Adipose tissue (tissue), 3 donors: ENCODE data around the gene ASRGL1. TPM values are rescaled to one million over a fixed set of nuclear protein-coding genes. Genes with fewer than 3 reads are reported as not detected.
"Not testable (repeated sequence)": the region's sequence is repeated elsewhere in the genome, so short reads cannot be mapped to it uniquely, and the experiment has no call there.

ENCODE experiments used
- H3K27ac ChIP-seq: one replicate; pipeline ENCODE4 v1.5.1; 2013; ENCODE audit warnings: low read depth, low read length
- WGBS, 3 donors: extraction: QIAGEN DNeasy Blood & Tissue Kit; methylation state at CpG; one replicate each; pipeline ENCODE4 v1.1.7; 2013; 5-methylcytosine and 5-hydroxymethylcytosine counted together
- polyA plus RNA-seq, 3 donors: library from polyadenylated mRNA; stranded (reverse); fragments of 200-250 nt; gene quantifications; one replicate each; pipeline ENCODE4 v1.2.3, GENCODE V29; 2013
- donor health status: healthy with polysubstance abuse.
- donor health status: Bipolar disorder and iron deficiency.
- donor health status: healthy.

The ASRGL1 gene
- 10 to 100 TPM in 1 of 3 donors, 1 to 10 TPM in 2; 6.9 to 14.4 (median 9.0) TPM for polyA plus RNA-seq

DNA sequence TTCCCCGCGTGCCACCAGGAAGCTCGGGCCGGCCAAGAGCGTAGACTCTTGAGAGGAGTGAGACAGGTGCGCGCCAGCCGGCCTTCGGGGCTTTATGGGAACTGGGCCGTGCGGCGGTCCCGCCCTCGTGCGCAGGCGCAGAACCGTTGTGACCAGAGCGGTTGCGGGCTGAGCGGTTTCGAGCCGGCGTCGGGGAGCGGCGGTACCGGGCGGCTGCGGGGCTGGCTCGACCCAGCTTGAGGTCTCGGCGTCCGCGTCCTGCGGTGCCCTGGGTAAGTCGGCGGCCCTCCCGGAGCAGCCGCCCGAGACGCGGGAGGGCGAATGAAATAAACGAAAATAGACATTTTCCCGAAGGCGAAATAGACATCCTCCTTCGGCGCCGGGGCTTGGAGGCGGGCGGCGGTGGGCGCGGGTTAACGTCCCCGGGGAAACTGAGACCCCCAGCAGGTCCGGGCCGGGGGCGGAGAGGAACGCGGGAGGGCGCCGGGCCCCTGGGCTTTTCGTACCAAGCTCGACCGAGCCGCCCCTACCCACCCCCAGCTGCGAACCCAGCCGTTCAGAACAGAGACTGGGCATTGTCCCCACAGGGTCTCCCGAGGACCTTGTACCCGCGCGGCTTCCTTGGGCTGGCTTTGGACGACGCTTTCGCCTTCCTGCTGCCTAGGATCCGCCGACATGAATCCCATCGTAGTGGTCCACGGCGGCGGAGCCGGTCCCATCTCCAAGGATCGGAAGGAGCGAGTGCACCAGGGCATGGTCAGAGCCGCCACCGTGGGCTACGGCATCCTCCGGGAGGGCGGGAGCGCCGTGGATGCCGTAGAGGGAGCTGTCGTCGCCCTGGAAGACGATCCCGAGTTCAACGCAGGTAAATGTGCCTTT lies at the start of gene ASRGL1:
Gene ASRGL1 (plus strand): TSS at position 146 of the 879 bp plus-strand sequence. CDS start 530 bp downstream, at position 676.
- no peak within 1 kb of the TSS for H3K27ac ChIP-seq
- 1% methylated on average over 90 to 98 of the region's 98 CpGs for WGBS, 3 donors

DNA sequence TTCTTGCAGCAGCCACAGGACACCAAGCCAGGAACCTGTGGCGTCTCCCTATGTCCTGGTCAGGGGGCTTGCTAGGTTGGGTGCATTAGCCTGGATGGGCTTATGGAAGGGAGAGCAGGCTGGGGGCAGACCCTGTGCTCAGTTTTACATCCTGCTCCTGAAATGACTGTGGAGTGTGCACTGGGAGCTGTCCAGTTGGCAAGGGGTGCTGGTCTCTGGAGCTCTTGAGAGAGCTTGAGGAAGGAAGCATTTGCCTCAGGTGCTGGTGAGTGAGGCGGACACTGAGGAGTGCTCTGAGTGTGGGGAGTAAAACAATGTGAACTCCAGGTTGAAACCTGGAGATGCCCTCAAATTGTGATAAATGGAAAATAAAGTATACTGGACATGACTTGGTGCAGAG lies 41.7 kb upstream of the ASRGL1 start:
- WGBS, 3 donors, result 41 to 45% (median 43%) methylated on average over 2 of the region's 2 CpGs
- H3K27ac ChIP-seq, result no peak overlapping the region

DNA sequence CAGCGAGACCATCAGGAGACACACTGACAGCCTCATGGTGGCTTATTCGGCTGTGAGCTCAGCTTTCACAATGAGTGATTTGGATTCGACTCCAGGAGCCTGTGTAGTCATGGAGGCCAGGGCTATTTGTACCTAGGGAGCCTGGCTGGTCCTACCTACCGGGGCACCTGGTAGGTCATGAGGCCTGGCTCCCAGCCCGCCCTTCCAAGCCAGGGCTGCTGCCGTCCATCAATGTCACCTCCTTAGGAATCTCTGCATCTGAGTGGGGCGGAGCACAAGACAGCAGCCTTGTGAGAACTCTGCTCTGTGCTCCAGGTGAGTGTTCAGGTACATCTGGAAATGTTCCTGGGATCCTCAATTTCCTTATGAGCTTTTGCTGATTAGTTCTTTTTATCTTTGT lies 38.3 kb upstream of the ASRGL1 start, which contains the start of gene SCGB1D4:
Gene SCGB1D4 (minus strand): TSS at position 101 of the 400 bp plus-strand sequence. CDS start 65 bp downstream, at position 36.
- WGBS, 3 donors, result 56 to 73% (median 63%) methylated on average over 7 of the region's 7 CpGs
- H3K27ac ChIP-seq, result no peak within 1 kb of the TSS

DNA sequence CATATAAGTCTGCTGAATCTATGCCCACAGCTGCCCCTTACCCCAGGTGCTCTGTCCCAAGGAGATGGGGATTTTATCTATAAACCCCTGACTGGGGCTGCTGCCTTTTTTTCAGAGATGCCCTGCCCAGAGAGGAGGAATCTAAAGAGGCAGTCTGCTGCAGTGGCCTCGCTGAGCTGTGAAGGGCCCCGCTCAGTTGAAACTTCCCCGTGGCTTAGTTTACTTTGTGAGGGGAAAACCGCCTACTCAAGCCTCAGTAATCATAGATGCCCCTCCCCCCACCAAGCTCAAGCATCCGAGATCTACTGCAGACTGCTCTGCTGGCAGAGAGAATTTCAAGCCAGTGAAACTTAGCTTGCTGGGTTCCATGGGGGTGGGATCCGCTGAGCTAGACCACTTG lies 31.0 kb upstream of the ASRGL1 start:
- no peak overlapping the region for H3K27ac ChIP-seq
- WGBS, 3 donors, result 30 to 52% (median 47%) methylated on average over 6 of the region's 6 CpGs

DNA sequence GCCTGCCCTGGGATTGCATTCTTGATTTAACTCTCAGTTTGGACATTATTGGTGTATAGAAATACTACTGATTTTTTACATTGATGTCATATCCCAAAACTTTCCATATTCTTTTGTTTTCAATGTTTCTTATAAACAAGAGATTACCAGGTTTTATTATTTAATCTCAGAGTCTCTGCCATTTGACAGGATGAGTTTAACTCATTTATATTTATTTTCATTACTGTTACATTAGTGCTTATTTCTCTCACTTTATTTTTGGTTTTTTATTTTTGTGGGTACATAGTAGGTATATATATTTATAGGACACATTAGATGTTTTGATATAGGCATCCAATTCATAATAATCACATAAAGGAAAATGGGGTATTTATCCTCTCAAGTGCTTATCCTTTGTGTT lies 29.3 kb upstream of the ASRGL1 start:
- no peak overlapping the region for H3K27ac ChIP-seq

DNA sequence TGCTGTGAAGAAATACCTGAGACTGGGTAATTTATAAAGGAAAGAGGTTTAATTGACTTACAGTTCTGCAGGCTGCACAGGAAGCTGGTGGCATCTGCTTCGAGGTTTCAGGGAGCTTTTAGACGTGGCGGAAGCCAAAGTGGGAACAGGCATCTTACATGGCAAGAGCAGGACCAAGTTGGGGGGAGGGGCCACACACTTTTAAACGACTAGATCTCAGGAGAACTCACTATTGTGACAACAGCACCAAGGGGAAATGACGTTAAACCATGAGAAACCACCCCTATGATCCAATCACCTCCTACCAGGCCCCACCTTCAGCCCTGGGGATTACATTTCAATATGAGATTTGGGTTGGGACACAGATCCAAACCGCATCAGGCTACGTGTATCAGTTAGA lies 27.3 kb upstream of the ASRGL1 start:
- no peak overlapping the region for H3K27ac ChIP-seq
- 44 to 49% (median 45%) methylated on average over 7 of the region's 7 CpGs for WGBS, 3 donors

DNA sequence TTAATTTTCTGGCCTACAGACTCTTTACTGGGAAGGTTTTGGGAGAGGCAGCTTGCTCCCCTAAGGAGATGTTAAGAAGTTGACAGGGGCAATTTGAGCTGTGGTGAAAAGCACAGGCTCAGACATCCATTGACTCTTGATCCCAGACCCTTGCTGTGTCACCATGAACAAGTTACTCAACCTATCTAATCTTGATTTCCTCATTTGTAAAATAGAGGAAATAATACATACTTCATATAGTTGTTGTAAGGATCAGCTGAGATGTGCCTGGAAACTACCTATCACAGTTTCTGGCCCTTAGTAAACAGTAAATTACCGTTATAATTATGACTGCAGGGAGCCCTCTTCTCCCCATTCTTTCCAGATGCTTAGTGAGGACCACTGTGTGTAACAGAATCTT lies 21.8 kb upstream of the ASRGL1 start:
- 64 to 86% (median 73%) methylated on average over 1 of the region's 1 CpG for WGBS, 3 donors
- H3K27ac ChIP-seq, result no peak overlapping the region

DNA sequence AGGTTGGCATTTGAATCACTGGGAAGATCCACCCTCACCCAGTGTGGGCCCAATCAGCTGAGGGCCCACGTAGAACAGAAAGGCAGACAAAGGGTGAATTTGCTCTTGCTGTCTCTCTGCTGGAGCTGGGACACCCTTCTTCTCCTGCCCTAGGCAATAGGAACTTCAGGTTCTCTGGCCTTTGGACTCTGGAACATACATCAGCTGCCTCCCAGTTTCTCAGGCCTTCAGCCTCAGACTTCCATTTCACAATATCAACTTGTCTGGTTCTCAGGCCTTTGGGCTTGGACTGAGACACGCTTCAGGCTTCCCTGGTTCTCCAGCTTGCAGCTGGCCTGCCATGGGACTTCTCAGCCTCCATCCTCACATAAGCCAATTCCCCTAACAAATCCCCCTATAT lies 14.7 kb upstream of the ASRGL1 start:
- WGBS, 3 donors, result 76 to 88% (median 88%) methylated on average over 2 of the region's 2 CpGs
- no peak overlapping the region for H3K27ac ChIP-seq

DNA sequence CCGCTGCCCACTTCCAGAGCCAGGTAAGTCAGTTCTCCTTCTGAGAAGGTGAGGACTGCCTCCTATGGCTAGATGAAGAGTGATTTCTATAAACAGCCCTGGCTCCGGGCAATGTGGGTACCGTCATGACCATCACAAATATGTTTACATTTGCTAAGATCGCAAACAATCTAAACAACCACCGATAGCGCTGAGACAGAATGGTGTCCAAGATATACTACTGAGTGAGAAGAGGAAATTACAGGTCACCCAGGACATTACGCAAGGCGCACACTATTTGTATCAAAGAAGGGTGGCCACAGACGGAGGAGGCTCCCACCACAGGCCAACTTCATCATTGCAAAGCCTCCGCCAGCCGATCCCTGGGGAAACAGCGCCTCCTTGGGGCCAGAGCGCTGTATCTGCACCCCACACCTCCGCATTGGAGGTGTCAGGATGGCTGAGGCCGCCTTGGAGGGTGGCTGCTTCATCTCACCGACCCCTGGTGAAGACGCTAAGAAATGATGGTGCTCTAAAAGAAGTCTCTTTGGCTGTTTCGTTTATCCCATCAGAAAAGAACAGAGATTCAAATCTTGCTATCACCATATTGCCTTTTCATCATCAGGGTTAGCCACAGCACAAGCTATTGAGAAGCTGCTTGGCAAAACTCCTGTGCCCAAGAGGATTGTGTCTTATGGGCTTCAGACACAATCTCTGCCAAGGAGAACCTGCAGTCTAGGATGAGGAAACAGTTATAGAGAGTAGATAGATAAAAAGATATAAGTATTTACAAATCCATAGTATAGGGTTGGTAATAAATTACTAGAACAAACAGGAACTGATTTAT lies 12.3 kb upstream of the ASRGL1 start:
- H3K27ac ChIP-seq, result no peak overlapping the region
- WGBS, 3 donors, result 29 to 68% (median 38%) methylated on average over 18 of the region's 18 CpGs

DNA sequence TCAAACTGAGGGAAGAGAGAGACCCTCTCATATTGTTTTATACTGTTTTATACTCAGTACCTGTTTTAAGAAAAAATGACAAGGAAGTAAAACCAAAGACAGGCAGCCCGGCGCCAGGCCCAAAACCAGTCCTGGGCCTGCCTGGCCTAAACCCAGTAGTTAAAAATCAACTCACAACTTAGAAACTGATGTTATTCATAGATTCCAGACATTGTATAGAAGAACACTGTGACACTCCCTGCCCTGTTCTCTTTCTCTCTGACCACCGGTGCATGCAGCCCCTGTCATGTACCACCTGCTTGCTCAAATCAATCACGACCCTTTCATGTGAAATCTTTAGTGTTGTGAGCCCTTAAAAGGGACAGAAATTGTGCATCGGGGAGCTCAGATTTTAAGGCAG lies 11.5 kb upstream of the ASRGL1 start:
- 53 to 72% (median 70%) methylated on average over 5 of the region's 5 CpGs for WGBS, 3 donors
- not testable (repeated sequence) for H3K27ac ChIP-seq

DNA sequence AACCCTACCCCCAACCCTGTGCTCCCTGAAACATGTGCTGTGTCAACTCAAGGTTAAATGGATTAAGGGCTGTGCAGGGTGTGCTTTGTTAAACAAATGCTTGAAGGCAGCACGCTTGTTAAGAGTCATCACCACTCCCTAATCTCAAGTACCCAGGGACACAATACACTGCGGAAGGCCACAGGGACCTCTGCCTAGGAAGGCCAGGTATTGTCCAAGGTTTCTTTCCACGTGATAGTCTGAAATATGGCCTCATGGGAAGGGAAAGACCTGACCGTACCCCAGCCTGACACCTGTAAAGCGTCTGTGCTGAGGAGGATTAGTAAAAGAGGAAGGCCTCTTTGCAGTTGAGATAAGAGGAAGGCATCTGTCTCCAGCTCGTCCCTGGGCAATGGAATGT lies 10.5 kb upstream of the ASRGL1 start:
- 18 to 44% (median 42%) methylated on average over 6 of the region's 6 CpGs for WGBS, 3 donors
- not testable (repeated sequence) for H3K27ac ChIP-seq

DNA sequence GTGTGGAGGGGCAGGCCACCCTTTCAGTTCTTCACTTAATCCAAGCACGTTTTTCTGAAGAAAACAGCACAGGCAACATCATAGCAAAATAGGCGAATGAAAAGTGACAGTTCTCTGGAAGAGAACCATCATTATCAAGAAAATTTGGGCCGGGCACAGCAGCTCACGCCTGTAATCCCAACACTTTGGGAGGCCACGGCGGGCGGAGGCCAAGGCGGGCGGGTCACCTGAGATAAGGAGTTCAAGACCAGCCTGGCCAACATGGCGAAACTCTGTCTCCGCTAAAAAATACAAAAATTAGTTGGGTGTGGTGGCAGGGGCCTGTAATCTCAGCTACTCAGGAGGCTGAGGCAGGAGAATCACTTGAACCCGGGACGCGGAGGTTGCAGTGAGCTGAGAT lies 9.7 kb upstream of the ASRGL1 start:
- WGBS, 3 donors, result 91 to 94% (median 93%) methylated on average over 14 of the region's 14 CpGs
- not testable (repeated sequence) for H3K27ac ChIP-seq

DNA sequence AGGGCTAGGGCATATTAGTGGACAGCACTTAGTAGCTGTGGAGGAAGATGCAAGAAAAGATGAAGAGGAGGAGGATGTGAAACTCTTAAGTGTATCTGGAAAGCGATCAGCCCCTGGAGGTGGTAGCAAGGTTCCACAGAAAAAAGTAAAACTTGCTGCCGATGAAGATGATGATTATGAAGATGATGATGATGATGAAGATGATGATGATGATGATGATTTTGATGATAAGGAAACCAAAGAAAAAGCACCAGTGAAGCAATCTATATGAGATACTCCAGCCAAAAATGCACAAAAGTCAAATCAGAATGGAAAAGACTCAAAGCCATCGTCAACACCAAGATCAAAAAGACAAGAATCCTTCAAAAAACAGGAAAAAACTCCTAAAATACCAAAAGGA lies 6.0 kb upstream of the ASRGL1 start:
- not testable (repeated sequence) for H3K27ac ChIP-seq
- 76 to 85% (median 79%) methylated on average over 3 of the region's 3 CpGs for whole genome bisulfite sequencing, 3 donors

DNA sequence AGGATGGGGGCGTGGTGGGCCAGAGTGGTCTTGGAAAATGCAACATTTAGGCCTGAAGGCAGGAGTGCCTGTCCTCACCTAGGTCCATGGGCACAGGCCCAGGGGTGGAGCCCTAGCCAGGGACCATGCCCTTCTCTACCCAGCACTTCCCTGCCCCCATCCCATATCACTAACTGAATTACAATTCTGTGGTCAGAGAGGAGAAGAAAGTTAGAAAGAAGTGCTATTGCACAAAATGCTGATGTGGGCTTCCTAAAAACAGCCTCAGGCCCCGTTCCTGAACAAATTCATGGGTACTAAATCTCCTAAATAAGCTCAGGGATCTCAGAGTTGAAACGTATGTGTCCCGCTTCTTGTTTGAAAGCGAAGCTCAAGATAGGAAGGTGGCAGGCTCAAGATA lies 3.5 kb upstream of the ASRGL1 start:
- H3K27ac ChIP-seq, result no peak overlapping the region
- 62 to 87% (median 71%) methylated on average over 5 of the region's 5 CpGs for WGBS, 3 donors

DNA sequence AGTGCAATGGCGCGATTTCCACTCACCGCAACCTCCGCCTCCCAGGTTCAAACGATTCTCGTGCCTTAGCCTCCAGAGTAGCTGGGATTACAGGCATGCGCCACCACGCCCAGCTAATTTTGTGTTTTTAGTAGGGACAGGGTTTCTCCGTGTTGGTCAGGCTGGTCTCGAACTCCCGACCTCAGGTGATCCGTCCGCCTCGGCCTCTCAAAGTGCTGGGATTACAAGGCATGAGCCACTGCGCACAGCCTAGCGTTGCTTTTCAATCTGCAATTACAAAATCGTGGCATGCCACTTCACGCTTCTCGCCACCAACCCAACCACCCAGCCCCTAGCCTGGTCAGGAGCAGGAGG lies 322 bp upstream of the ASRGL1 start:
- 53 to 62% (median 59%) methylated on average over 18 to 19 of the region's 19 CpGs for whole genome bisulfite sequencing, 3 donors
- H3K27ac ChIP-seq, result not testable (repeated sequence)

DNA sequence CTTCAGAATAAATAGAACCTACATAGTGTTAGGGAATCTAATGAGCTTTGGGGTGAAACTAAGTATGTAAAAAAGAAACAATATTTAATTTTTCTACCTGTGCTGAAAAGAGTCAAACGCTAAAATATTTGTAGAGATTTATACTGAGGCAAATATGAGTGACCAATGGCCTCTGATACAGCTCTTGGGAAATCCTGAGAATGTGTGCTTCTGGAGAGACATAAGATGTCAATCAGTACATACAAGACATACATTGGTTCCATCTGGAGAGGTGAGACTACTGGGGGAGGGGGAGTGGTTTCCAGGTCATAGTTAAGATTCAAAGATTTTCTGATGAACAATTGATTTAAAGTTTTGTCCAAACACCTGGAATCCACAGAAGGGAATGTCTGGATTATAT lies 970 bp downstream of the ASRGL1 start:
- no peak overlapping the region for H3K27ac ChIP-seq
- 31 to 41% (median 38%) methylated on average over 1 of the region's 1 CpG for WGBS, 3 donors

DNA sequence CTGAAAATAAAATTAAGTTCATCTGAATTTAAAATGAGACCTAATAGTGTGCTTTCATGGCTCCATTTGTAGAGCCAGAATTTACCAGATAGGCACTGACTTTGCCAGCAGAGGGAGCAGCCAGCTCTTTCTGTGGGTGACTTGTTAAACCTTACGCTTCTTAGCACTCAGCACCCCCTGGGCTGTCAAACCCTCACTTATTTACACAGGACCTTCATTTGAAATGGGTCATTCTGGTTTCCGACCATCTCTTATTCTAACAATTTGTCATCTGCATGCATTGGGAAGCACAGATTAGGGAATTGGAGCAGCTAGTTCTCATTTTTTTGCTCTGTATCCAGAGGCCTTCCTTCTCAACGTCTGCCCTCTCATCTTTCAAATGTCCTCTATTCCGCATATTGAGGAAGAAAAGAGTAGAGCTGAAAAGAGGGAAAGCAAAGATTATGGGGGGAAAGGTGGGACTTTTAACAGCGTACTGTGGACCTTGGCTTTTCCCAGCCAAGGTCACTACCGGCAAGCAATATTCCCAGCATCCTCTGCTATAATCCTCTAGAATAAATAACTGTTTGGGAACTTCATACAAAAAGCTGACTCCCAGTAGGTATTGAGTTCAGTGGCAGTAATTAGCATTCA lies 3.1 kb downstream of the ASRGL1 start:
- WGBS, 3 donors, result 31 to 65% (median 65%) methylated on average over 6 of the region's 6 CpGs
- H3K27ac ChIP-seq, result no peak overlapping the region

DNA sequence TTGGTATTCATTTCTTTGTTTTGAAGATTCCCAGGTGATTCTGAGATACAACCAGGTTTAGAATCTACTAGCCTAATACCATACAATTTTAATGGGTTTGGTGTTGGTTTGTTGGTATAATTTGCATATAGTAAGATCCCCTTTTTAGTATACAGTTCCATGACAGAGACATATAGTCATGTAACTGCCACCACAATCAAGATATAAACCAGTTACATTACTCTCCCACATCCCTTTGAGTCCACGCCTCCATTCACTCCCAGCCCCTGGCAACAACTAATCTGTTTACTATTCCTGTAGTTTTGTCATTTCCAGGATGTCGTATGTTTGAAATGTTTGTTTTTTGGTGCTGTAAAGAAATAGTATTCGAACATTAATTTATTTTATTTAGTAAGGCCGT lies 4.3 kb downstream of the ASRGL1 start:
- H3K27ac ChIP-seq, result no peak overlapping the region
- 66 to 73% (median 68%) methylated on average over 4 of the region's 4 CpGs for WGBS, 3 donors

DNA sequence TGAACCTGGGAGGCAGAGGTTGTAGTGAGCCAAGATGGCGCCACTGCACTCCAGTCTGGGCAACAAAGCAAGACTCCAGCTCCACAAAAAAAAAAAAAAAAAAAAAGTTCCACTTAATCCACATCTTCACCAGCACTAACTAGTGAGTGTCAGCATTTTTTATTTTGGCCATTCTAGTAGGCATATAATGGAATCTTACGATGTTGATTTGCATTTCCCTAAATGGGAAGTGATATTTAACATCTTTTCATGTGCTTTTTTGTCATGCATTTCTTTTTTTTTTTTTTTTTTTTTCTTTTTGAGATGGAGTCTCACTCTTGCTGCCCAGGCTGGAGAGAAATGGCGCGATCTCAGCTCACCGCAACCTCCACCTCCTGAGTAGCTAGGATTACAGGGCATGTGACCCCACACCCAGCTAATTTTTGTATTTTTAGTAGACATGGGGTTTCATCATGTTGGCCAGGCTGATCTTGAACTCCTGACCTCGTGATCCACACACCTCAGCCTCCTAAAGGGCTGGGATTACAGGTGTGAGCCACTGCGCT lies 6.5 kb downstream of the ASRGL1 start:
- not testable (repeated sequence) for H3K27ac ChIP-seq
- WGBS, 3 donors, result 67 to 97% (median 77%) methylated on average over 7 of the region's 7 CpGs
